HG03159 (cell line): ENCODE results near the gene CTF1.
"Not testable (repeated sequence)": the region's sequence is repeated elsewhere in the genome, so short reads cannot be mapped to it uniquely, and the experiment has no call there.

Experiments
- ATAC-seq: cut with Tn5 transposase; IDR thresholded peaks from one replicate; pipeline ENCODE4 v1.9.1; 2021; ENCODE audit warnings: mild to moderate bottlenecking, moderate library complexity; ENCODE audit not compliant: unreplicated experiment

Gene CTF1

DNA sequence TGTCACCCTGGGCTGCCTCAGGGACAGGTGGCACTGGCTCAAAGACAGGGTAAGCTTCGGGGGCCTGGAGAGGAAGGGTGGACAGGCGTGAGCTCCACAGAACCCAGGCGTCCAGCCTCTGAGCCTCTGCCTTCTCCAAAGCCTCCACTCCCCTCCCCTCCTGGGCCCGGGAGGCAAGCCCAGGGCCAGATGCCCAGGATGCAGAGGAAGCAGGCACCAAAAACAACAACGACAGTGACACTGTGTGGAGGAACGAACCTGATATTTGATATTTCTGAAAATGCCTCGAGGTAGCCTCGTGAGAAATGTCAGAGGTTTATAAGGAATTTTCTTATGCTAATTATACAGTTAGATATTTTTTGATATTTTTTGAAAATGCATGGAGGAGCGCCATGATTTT lies 8.5 kb upstream of the CTF1 start:
- ATAC-seq = no peak

DNA sequence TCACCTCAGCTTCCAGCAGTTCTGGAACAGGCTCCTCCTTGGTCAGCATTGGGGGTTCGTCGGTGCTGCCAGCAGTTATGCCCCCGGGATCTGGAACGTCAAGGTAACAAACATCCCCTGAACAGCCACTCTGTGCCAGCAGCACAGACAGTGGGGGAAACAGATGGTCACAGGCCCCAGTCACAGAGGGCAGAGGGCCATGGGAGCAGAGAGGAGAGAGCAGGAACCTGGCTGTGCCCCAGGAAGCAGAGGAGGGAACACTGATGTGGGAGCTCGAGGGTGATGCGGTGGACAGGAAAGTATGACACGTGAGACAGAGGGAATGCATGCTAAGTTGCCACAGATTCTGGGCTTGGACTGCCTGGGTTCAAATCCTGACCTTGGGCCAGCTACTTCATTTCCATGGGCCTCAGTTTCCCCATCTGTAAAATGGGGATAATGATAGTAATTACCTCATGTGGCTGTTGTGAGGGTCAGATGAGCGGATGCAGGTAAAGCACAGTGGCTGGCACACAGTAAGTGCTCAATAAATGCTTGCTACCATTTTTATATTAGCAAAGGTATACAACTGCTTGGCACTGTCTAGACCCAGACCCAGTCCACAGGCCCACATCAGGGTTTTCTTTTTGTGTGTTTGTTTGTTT lies 7.4 kb upstream of the CTF1 start:
- no peak for ATAC-seq

DNA sequence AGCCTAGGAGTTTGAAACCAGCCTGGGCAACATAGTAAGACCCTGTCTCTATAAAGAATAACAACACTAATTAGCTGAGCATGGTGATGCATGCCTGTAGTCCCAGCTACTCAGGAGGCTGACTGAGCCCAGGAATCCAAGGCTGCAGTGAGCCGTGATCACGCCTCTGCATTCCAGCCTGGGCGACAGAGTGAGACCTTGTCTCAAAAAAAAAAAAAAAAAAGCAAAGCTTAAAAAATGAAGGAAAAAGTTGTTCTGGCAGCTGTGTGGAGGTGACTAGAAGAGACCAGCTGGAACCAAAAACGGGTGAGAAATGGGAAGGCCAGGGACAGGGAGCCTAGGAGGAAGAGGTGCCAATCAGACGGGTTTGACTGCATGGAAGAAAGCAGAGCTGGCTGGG lies 6.7 kb upstream of the CTF1 start:
- no peak for ATAC-seq

DNA sequence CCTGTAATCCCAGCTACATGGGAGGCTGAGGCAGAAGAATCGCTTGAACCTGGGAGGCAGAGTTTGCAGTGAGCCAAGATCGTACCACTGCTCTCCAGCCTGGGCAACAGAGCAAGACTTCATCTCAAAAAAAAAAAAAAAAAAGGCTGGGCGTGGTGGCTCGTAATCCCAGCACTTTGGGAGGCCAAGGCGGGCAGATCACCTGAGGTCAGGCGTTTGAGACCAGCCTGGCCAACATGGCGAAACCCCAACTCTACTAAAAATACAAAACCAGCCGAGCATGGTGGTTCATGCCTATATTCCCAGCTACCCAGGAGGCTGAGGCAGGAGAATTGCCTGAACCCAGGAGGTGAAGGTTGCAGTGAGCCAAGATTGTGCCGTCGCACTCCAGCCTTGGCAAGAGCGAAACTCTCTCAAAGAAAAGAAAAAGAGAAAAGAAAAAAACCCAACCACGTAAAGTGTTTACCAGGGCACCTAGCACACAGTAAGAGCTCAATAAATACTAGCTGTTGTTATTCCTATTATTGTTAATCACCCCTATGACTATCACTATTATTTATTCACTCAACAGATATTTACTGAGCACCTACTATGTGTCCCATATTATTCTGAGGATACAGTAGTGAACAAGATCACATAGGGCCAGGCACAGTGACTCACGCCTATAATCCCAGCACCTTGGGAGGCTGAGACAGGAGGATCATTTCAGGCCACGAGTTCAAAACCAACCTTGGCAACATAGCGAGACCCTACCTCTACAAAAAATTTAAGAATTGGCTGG lies 5.2 kb upstream of the CTF1 start:
- ATAC-seq = not testable (repeated sequence)

DNA sequence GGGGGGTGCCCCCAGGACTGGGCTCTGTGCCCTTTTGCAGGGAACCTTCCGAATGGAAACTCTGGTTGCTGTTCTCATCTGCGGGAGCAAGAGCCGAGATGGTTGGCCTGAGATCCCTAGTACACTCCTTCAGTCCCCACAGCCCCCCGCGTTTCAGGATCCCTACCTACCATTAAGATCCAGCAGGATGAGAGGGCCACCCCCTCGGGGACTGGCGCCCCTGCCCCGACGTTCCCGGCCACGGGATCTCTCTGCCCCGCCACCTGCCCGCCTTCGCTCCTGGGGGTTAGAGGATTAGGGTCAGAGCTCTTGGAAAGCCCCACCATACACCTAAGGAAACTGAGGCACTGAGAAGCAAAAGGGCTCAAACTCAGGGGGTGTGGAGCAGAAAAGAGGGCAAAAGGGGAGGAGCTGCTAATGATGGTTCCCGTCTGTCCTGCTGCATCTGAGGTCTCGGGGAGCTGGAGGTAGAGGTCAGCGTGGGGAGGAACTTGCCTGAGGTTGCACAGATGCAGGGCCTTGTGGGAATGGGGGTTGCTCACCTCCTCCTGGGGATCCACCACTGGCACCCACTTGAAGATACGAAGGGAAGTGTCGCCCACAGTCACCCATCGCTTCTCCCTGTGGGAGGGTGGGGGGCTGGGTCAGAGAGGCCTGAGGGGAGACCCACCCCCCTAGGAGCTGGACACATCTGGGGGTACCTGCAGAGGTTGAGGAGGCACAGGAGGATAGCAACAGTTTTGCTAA lies 3.6 kb upstream of the CTF1 start:
- ATAC-seq = no peak

DNA sequence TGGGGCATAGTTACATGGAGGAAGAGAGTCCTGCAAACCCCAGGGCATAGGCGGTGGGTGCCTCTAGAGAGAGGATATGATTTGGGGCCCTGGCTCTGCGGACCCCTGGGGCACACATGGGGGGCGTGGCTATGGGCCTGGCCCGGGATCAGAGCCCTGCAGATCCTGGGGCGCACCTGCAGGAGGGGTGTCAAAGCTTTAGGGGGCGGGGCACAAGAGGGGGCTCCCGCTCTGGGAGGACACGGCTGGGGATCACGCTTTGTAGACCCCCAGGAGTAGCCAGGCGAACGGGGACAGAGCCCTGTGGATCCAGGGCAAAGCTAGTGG lies 3.0 kb upstream of the CTF1 start:
- ATAC-seq = peak; percentile 6

DNA sequence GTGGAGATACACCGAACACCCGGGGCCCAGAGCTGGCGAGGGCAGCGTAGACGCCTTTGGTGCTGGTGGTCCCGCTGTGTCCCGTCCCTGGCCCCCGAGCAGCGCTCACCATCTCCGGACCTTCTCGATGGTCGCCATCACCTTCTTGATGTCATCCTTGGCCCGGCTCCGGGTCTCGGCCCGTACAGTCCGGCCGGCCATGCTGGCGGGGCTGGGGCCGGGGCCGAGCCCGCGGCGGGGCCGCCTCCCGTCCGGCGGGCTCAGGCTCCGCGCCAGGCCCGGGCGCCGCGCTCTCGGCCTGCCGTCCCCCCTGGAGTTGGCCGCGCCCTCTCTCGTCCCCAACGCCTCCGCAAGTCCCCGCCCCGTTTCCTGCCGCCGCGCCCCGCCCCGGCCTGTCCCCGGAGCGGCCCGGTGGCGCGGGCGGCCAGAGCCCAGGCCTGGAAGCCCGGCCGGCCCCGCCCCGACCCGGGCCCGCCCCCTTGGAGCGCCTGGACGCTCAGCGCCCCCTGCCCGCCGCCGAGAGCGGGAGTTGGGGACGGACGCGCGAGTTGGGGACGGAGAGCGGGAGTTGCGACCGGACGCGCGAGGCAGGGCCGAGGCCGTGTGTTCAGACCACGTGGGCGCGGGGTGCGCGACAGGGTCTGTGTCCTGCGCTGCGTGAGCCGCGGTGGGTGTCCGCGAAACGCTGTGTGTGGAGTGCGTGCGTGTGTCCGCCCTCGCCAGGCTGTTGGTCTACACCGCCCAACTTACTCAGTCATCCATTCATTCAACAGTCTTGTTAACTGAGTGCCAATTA lies 2.5 kb upstream of the CTF1 start, which contains the start of gene BCL7C:
BCL7C (minus strand) TSS at position 334 of the 796 bp plus-strand sequence; CDS start at position 201, 133 bp downstream.
- peak; percentile 58 for ATAC-seq

DNA sequence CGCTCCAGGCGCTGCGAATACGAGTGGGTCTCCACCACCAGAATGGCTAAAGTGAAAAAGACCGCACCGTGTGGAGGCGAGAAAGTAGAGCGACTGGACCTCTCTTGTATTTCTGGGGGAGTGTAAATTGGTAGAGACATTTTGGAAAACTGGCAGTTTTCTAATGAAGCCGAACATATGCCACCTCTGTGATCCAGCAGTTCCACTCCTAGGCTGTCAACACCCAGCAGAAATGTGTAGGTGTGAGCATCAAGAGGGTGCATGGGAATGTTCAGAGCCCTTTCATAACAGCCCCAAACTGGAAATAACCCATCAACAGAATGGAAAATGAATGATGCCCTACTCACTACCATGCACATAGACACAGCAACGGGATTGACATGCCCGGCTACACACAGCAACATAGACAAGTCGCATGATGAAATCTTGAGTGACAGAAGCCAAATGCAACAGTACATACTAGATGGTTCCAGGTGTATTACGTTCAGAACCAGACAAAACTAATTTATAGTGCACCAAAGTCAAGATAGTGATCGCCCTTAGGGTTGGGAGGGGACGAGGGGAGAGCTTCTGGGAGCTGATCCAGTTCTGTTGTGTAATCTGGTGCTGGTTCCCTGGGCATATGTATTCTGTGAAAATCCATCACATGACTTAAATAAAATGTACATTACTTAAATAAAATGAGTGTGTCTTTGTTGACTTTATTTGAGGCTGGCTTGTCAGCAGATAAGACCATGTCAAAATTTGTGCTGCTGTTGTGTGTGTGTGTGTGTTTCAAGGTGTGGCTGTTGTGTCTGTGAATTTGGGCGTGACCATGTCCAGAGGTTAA lies 1.7 kb upstream of the CTF1 start:
- no peak for ATAC-seq

DNA sequence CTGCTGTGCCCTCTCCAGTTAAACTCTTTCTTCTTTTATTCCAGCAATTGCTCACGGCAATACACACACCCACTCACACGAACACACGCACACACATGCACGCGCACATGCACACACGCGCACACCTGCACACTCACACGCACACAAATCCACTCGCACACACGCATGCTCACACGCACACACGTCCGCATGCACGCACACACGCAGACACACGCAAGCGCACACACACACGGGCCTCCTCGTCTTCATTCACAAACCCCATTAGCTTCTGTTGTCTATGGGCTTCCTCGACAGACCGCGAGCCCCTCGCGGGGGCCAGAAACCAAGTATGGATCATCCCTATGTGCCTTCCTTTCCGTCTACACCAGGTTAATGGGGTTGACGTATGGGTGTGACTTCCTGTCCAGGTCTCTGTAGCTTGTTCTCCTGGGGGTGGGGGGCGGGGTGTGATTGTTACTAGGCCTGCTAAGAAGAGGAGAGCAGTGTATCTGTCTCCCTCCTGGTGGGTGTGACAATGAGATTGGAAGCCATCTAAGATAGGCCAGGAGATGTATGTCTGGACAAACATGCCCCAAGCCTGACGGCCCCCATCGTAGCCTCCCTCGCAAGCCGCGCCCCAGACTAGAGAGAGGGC lies 670 bp upstream of the CTF1 start:
- ATAC-seq = no peak

DNA sequence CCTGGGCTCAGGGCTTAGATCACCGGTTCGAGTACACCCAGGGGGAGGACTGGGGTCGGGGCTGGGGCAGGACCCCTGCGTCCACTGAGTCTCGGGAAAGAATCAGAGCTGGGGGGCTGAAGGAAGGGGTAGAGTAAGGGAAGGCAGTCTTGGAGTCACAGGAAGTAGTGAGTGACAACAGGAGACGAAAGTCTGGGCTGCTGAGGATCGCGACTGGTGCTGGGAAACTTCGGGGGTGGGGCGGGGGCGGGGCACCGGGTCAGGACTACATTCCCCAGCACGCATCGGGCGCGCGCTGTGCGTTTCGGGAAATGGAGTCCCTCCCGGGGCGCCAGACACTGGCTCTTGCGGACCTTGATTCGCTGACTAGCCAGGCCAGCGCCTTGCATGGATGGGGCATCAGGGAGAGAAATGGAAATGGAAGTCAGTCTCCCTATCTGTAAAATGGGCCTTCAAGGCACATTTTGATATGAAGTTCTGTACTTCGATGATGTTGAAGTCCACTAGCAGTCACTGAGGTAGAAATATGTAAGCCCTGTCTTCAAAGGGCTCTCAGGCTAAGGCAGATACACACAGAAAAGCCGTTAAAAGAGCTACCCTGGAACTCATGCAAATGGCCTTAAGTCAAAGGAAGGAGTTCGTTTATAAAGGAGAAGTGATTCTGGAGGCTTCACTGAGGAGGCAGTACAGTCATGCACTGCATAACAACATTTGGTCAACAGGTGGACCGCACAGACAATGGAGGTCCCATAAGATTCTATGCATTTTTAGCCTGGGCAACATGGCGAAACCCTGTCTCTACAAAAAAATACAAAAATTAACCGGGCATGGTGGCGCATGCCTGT lies 697 bp downstream of the CTF1 start:
- peak; percentile 33 for ATAC-seq

DNA sequence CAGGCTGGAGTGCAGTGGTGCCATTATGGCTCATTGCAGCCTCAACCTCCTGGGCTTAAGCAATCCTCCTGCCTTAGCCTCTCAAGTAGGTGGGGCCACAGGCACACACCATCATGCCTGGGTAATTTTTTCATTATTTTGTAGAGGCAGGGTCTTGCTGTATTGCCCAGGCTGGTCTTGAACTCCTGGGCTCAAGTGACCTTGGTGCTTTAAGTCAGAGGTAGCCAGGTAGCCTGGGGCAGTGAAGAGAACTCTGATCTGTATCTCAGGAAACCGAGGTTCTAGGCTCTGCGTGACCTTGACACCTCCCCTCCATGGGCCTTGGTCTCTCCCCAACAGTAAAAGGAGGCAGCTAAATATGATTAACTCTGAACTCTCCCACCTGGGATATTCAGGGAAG lies 3.4 kb downstream of the CTF1 start:
- no peak for ATAC-seq

DNA sequence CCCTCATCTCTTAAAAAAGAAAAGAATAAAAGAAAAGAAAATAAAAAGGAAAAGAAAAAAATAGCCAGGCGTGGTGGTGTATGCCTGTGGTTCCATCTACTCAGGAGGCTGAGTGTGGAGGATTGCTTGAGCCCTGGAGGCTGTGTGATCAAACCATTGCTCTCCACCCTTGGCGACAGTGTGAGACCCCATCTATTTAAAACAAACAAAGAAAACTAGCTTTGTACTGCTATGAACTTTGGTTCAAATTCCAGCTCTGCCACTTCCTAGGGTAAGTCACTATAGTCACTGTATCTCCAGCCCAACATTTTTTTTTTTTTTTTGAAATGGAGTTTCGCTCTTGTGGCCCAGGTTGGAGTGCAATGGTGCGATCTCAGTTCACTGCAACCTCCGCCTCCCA lies 4.2 kb downstream of the CTF1 start:
- ATAC-seq = no peak

DNA sequence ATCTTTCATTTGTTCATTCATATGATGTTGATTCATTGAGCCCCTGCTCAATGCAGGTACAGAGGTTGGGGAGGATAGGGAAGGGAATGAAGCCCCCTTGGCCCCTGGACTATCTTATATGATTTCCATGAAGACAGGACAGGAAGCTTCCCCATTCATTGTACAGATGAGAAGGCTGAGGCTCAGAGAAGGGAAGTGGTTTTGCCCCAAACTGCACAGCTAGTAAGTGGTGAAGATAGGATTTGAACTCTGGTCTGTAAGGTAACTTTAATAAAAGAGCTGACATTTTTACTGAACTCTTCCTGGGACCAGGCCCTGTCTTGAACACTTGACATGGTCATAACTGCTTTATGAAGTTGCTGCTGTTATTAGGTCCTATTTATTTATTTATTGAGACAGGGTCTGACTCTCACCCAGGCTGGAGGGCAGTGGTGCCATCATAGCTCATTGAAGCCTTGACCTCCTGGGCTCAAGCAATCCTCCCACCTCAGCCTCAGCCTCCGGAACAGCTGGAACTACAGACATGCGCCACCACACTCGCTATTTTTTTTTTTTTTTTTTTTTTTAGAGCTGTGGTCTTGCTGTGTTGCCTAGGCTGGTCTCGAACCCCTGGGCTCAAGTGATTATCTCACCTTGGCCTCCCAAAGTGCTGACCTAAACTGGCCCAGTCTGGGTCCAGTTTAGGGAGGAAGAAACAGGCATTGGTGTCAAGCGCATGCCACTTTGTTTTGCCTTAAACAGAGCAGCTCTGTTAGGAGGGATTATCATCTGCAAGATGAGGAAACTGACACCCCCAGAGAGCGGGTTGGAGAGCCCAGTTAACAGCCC lies 5.0 kb downstream of the CTF1 start:
- no peak for ATAC-seq

DNA sequence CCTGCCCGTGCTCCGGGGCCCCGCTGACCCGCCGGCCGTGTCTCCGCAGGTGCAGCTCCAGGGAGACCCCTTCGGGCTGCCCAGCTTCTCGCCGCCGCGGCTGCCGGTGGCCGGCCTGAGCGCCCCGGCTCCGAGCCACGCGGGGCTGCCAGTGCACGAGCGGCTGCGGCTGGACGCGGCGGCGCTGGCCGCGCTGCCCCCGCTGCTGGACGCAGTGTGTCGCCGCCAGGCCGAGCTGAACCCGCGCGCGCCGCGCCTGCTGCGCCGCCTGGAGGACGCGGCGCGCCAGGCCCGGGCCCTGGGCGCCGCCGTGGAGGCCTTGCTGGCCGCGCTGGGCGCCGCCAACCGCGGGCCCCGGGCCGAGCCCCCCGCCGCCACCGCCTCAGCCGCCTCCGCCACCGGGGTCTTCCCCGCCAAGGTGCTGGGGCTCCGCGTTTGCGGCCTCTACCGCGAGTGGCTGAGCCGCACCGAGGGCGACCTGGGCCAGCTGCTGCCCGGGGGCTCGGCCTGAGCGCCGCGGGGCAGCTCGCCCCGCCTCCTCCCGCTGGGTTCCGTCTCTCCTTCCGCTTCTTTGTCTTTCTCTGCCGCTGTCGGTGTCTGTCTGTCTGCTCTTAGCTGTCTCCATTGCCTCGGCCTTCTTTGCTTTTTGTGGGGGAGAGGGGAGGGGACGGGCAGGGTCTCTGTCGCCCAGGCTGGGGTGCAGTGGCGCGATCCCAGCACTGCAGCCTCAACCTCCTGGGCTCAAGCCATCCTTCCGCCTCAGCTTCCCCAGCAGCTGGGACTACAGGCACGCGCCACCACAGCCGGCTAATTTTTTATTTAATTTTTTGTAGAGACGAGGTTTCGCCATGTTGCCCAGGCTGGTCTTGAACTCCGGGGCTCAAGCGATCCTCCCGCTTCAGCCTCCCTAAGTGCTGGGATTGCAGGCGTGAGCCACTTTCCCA lies 5.9 kb downstream of the CTF1 start:
- ATAC-seq = no peak

DNA sequence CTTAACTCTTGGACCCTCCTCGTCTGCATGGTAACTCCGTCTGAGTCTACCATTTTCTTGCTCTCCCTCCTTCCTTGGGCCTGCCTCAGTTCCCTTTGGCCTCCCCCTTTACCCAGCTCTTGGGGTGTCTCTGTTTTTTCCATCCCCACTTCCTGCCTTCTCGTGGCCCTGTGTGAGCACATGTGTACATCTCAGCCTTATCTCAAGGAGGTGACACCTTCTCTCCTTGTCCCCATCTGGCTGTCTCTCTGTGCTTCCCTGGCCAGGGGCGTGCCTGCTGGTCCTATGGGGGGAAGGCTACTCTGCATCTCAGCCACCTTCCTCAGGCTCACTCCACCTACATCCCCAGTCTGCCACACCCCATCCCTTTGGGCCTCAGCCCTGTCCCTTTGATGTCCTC lies 6.6 kb downstream of the CTF1 start:
- ATAC-seq = no peak

DNA sequence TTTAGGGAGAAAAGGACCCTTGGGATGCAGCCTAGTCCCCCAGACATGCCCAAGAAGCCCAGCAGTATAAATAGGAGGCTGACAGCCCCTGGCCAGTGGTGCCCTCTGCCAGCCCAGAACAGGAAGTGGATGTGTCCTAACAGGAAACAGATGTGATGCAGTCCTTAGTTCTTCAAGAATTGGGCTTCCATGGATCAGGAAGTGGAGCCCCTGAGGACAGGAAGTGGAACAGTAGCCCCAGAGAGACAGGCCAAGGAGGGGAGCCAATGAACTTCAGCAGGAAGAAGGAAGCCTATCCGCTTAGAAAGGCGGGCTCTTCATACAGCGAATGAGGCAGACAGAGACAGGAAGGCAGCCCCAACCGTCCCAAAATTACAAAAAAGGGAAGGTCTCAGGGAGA lies 7.2 kb downstream of the CTF1 start:
- no peak for ATAC-seq
